Endothelial cell of hepatic sinusoid (primary cell): ENCODE data around the gene GRIK4.
"Not testable (repeated sequence)": the region's sequence is repeated elsewhere in the genome, so short reads cannot be mapped to it uniquely, and the experiment has no call there.

Experiments
- in situ Hi-C: cut with HindIII; loops from 2 replicates; pipeline ENCODE4 v1.10.0; 2017; ENCODE audit warnings: low sequenced_read_pairs

GRIK4 gene

GRCh38 chr11:120511116-120511819, at the start of gene GRIK4:
GRIK4 (plus strand) TSS chr11:120511748; CDS start chr11:120660319, 148,571 bp downstream.
- in situ Hi-C loops = no loop called here

GRCh38 chr11:120462825-120463224, 48.7 kb upstream of the GRIK4 start:
- in situ Hi-C loops = no loop called here

GRCh38 chr11:120465921-120466534, 45.5 kb upstream of the GRIK4 start:
- in situ Hi-C loops = no loop called here

GRCh38 chr11:120467627-120468026, 43.9 kb upstream of the GRIK4 start:
- in situ Hi-C loops = no loop called here

- in situ Hi-C loops = no loop called here
Observed at GRCh38 chr11:120471131-120471530, 40.4 kb upstream of the GRIK4 start.

GRCh38 chr11:120471994-120472393, 39.6 kb upstream of the GRIK4 start:
- in situ Hi-C loops = no loop called here

- in situ Hi-C loops = no loop called here
Observed at GRCh38 chr11:120473503-120473902, 38.0 kb upstream of the GRIK4 start.

GRCh38 chr11:120482149-120482548, 29.4 kb upstream of the GRIK4 start:
- in situ Hi-C loops = no loop called here

- in situ Hi-C loops = no loop called here
Observed at GRCh38 chr11:120484722-120485121, 26.8 kb upstream of the GRIK4 start.

GRCh38 chr11:120486138-120486537, 25.4 kb upstream of the GRIK4 start:
- in situ Hi-C loops = no loop called here

GRCh38 chr11:120489799-120490198, 21.7 kb upstream of the GRIK4 start:
- in situ Hi-C loops = no loop called here

GRCh38 chr11:120492486-120492885, 19.1 kb upstream of the GRIK4 start:
- in situ Hi-C loops = no loop called here

- in situ Hi-C loops = no loop called here
Observed at GRCh38 chr11:120494595-120494994, 17.0 kb upstream of the GRIK4 start.

GRCh38 chr11:120499088-120499487, 12.5 kb upstream of the GRIK4 start:
- in situ Hi-C loops = no loop called here

GRCh38 chr11:120499859-120500258, 11.7 kb upstream of the GRIK4 start:
- in situ Hi-C loops = no loop called here

GRCh38 chr11:120500414-120501071, 11.0 kb upstream of the GRIK4 start:
- in situ Hi-C loops = no loop called here

- in situ Hi-C loops = no loop called here
Observed at GRCh38 chr11:120501440-120501839, 10.1 kb upstream of the GRIK4 start.

- in situ Hi-C loops = no loop called here
Observed at GRCh38 chr11:120501976-120502755, 9.4 kb upstream of the GRIK4 start.

GRCh38 chr11:120503529-120503928, 8.0 kb upstream of the GRIK4 start:
- in situ Hi-C loops = not testable (repeated sequence)

- in situ Hi-C loops = loop anchor here (5.0 kb wide), 1 partner anchor 176 kb away; no protein-coding TSS in a partner anchor
Observed at GRCh38 chr11:120505801-120506425, 5.6 kb upstream of the GRIK4 start.
